Stimulated activated CD4-positive, alpha-beta T cell treated with anti-CD3 and anti-CD28 coated beads, Interleukin-1b, Interleukin-23, amount 100 ng/mL, for 48 hours (primary cell): ENCODE data around the gene PPP1R1B.
"Not testable (repeated sequence)": the region's sequence is repeated elsewhere in the genome, so short reads cannot be mapped to it uniquely, and the experiment has no call there.

Experiments
- DNase-seq: peaks from one replicate; pipeline ENCODE4 v3.0.0-alpha.2; 2020

PPP1R1B gene

DNA sequence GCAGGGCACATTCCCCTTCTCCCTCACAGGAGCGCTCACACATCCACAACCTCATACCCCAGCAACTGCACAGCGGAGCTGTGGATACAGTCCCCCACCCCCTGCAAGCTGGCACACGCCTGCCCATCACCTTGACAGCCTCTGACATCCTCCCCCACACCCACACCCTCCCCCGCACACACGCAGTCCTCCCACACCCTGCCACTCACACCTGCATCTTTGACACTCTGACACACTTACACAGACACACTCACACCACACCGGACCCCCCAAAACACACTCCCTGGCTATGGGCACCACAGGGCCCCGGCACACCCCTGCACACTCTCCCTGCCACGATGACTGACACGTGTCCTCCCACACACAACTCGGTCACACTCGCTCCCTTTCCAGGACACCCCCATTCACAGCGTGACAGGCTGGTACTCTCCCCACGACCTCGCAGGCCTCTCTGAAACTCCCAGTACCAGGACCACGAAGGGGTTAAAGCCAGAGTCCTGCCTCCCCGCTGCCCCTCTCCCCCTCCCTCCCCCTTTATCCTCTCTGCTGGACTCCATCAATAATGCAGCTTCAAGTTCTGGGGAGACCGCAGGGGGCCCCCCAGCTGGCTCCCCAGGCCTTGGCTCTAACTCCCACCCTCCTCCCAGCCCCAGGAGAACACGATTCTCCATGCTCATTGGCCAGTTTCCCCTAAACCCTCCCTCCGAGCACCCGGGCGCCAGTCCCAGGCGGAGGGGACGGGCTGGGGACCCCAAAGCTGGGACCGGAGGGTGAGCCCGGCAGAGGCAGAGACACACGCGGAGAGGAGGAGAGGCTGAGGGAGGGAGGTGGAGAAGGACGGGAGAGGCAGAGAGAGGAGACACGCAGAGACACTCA lies at the start of gene PPP1R1B:
Gene PPP1R1B (plus strand): TSS at position 782 of the 876 bp plus-strand sequence. CDS start 441 bp downstream, outside the sequence.
- peak; percentile 24 for DNase-seq

GRCh38 chr17:39578272-39578671 lies 48.5 kb upstream of the PPP1R1B start:
- no peak for DNase-seq

DNA sequence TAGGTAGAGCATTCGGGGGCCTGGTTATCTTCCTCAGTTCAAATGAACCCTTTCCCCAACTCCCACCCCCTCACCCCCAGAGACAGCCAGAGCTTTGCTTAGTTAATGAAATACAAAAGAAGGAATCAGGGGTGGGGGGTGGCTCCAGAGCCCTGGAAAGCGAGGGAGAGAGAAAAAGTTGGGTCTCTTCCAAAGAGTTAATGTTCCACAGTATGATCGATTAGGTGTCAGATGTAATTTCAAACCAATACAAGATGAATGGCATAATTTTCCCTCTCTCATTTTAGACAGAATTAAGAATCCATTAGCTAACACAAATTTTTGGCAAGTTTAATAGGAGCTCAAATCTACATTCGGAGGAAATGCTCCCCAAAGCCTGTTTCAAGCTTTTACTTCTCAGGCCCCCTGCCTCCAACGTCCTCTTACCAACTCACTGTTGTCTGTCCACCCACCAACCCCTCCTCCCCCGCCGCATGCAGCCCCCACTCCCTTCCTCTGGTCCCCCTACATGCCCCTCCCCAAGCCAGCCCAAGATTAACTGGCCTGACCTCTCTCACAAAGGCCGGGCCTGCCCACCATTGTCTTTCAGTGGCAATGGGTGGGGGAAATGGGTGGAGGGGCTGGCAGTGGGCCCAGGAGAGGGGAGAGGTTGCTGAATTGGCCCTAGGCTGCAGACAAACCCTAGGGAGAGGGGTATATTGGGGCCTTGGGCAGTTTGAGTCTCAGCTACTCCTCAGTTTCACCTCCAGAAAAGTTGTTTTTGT lies 47.3 kb upstream of the PPP1R1B start:
- DNase-seq: no peak

- no peak for DNase-seq
These were observed 46.7 kb upstream of the PPP1R1B start for GRCh38 chr17:39580082-39580468.

DNA sequence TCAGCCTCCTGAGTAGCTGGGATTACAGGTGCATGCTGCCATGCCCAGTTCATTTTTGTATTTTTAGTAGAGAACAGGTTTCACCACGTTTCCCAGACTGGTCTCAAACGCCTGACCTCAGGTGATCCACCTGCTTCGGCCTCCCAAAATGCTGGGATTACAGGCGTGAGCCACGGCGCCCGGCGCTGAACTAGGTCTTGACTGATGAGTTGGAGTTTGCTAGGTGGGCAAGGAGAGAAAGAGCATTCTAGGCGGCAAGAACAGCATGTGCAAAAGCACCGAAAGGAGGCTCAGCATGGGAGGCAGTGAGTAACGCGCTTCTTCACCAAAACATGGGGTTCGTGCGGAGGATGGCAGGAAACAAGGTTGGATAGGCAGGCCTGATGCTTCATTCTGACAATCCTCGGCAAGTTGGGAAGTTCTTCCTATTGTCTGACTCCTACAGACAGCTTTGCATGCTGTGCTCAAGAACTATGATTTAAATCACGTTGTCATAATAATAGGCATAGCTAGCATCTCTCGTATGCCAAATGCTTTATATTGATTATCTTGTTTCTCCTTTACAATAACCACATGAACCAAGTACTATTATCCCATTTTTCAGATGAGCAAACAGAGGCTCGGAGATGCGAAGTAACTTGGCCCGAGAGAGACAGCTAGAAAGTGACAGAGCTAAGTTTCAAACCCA lies 45.5 kb upstream of the PPP1R1B start:
- DNase-seq: no peak

DNA sequence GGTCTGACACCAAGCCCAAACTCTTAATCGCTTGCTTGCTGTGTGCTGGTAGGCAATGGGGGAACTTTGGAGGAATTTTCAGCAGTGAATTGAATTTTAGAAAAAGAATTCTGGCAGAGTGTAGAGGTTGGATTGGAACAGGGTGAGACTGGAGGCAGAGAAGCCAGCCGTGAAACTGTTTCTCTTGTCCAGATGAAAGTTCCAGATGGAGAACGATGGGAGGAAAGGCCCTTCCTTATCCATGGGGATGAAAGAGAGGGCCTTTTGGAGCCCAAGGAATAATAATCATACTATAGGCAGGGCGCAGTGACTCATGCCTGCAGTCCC lies 45.0 kb upstream of the PPP1R1B start:
- DNase-seq: no peak

DNA sequence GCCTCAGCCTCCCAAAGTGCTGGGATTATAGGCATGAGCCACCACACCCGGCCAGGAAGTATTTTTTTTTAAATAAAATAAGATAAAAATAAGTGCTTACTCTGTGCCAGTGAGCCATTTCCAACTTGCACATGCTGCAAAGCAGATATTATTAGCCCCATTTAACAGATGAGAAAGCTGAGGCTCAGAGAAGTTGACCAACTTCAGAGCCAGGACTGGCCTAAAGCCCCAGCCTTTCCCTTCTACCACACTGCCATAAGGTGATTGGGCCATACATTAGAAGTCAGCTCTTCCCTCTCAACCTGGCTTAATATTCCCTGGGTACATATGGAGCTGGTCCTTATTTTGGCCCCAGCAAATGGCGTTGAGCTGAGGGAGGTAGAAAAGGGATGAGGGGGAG lies 44.1 kb upstream of the PPP1R1B start:
- DNase-seq: no peak

DNA sequence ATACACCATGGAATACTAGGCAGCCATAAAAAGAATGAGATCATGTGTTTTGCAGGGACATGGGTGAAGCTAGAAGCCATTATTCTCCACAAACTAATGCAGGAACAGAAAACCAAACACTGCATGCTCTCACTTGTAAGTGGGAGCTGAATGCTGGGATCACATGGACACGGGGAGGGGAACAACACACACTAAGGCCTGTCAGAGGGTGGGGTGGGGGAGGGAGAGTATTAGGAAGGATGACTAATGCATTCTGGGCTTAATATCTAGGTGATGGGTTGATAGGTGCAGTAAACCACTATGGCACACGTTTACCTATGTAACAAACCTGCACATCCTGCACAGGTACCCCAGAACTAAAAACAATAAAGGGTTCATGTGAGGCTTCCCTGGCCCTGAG lies 36.6 kb upstream of the PPP1R1B start:
- not testable (repeated sequence) for DNase-seq

GRCh38 chr17:39591958-39592954 lies 34.5 kb upstream of the PPP1R1B start:
- no peak for DNase-seq

GRCh38 chr17:39593371-39593770 lies 33.4 kb upstream of the PPP1R1B start:
- DNase-seq: no peak

DNA sequence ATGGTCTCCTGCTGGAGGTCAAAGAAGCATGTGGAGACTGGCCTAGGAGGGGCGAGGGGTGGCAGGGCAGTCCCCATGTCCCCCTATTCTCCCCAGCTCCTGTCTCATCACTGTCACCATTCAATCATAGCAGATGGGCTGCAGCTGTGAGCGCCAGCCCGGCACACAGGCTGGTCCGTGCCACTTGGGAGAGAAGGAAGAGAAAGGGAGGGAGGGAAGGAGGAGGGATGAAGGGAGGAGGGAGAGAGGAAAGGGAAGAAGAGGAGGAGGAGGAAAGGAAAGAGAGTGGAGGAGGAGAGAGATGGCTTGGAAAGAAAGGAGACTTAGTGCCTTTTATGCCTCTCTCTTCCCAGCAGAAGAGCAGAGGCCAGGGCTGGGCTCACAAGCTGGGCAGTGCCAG lies 31.5 kb upstream of the PPP1R1B start:
- no peak for DNase-seq

GRCh38 chr17:39595928-39596510 lies 30.7 kb upstream of the PPP1R1B start:
- DNase-seq: no peak

GRCh38 chr17:39596543-39597267 lies 30.0 kb upstream of the PPP1R1B start:
- DNase-seq: no peak

DNA sequence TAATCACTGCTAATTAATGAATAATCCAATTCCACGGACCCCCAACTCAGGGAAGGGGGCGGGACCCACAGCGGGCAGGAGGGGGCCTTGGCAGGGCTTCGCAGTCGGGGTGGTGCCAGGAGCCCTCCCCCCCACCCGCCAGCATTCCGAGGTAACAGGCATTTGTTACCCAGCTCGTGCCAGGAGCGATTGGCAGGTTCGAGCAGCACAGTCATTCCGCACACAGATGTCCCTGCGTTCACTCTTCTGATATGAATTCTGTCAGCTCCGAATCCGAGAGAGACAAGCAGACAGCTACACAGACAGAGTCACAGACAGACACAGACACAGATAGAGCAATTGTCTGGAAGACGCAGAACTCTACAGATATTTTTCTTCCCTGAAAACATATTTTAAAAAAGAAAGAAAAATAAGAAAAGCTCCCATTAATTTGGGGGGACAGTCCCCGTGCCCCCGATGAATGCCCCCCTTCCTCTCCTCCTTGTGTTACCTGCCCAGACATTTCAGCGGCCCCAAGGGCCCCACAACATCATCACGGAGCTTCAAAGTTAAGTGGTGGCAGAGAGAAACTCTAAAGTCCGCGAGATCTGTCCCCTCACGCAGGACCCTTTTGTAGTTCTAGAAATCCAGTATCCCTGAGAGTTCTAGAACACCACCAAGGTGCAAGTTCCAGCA lies 29.2 kb upstream of the PPP1R1B start:
- no peak for DNase-seq

DNA sequence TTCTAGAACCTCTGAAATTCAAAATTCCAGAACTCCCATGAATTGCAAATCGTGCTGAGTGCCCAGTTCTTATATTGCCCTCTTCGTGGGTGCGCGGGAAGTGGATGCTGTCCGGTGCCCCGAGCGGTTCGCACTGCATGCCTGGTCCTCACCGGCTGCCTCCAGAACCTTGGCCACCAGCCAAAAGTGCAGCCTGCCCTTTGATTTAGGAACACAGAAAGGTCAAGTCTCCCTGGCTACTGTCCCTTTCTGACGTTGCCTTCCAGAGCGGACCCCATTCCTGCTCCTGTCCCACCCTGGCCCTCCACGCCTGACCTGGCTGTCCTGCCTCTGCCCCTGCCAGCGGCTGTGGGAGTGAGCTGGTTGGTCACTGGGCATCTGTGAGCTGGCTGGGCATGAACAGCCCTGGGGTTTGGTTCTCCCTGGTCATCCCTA lies 28.7 kb upstream of the PPP1R1B start:
- DNase-seq: no peak

- DNase-seq: no peak
These were observed 28.1 kb upstream of the PPP1R1B start for GRCh38 chr17:39598630-39599003.

DNA sequence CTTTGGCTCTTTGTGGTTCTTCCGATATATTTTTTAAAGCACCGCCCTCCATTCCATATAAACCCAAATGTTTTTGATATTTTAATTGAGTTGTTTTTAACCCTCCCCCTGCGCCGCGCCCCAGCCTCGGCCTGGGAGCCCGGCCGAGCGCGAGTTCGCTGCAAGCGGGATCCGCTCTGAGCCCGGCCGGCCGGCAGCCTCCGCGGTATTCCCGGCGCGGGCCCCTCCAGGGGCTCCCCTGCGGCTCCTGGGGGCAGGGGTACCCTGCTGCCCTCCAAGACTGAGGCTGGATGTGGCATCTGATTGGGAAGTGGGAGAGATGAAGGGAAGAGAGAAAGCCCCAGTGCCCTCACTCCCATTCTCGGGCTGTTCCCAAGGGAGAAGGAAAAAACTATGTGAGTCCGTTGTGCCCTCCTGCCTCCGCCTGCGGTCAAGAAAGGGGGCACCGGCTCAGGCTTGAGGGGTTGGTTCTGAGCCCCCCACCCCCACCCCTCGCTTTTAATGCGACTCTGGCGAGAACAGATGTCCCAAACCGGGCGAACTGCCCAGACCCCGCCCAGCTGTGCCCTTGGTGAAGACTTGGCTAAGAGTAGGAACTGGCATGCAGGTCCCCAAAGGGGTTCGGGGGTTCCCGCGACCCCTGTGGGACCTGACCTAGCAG lies 27.6 kb upstream of the PPP1R1B start:
- no peak for DNase-seq

DNA sequence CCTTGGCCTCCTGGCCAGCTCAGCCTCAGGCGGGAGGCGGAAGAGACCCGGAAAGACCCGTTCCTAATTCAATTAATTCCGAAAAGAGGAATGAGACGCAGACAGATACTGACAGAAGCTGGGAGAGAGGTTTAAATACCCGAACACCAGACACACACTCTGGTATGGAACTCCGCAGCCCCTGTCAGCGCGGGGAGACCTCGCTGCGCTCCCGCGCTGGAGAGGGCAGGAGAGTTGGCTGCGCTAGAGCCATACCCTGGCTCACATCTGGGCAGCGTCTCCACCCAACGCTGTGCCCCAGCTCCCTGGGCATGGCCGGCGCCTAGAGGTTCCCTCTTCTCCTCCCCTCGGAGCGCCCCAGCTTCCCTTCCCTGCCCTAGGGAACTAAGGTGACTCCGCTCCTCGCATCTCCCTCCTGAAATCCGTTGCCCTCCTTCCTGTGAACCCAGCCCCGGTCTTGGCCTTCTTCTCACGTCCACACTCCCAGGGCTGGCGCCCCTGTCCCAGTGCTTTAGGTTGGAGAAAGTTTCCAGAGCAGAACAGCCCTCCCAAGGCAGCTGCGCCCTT lies 27.0 kb upstream of the PPP1R1B start:
- DNase-seq: no peak

DNA sequence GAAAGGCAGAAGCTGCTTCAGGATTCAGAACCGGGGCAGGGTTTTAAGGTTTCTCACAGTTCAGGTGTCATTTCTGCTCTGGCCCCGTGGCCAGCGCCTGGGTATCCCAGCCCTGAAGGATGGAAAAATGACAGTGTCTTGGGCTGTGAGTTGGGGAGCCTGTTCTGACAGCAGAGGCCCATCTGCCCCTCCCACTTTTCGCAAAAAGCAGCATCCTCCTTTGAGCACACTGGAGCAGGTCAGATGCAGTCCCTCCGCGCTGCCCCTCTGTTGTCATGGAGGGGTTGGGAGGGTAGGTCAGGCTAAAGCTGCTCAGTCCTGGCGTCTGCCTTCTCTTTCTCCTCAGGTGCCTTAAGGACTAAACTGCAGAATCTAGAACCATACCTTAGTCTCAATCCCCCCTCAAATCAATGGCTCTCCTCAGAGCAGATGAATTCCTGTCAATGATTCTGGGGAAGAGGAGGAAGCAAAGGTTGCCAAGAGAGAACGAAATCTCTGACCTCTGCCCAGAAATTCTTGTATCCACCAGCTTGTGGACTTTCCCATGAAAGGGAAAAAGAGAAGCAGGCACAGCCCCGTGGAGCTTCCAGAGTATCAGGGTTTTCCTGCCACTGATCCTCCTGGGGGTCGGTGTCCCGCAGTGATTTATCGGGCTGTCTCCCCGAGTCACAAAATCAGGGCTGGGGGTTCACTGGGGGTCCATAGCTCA lies 26.3 kb upstream of the PPP1R1B start:
- no peak for DNase-seq
